ENCODE results near the gene PLEKHH2.

DNA sequence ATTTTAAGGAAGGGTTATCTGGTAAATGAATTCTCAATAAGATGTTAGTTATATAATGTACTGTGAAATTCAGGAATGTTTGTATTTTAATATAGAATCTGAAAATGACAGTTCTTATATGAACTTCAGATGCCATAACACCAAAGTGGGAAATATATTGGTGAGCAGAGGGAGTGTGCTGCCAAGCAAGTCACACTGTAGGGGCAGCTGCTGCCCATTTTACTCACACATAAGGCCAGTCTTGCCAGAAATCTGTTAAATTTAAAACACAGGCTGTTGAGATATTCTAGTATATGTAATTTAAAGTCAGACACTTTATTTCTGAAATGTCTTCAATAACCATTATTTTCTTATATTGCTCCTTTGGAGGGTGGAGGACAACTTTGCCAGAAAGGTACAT lies 73.8 kb downstream of the PLEKHH2 start:
- TF ChIP-seq EP300 (IDR thresholded peaks at IDR 0.05): no peak
- no peak for TF ChIP-seq POLR2A (IDR thresholded peaks at IDR 0.05)

All from suprapubic skin (tissue), 2 donors.